Ovary (tissue), 3 donors: ENCODE data around the gene MEP1A.

Experiments
- EP300 ChIP-seq: sonication (generic); formaldehyde crosslinking; IDR thresholded peaks from one replicate; pipeline ENCODE4 v1.6.1; 2017; ENCODE audit warnings: antibody characterized with exemption
- TF ChIP-seq, protein P1 (sequence below), 3 donors: fragments of 450-650 bp in 2 of 3; fragments of 200-600 bp in 1 of 3; IDR thresholded peaks; one replicate each; pipeline versions ENCODE4 v1.5.1 to v1.8.0; 2016 to 2022; ENCODE audit warnings: antibody characterized with exemption in 3 of 3, mild to moderate bottlenecking in 1 of 3
- donor health status: DM: no; HTN: no; CAD: no.

GRCh38 chr6:46755865-46756264 is 37.3 kb upstream of the MEP1A start:
- TF ChIP-seq, protein P1, sequence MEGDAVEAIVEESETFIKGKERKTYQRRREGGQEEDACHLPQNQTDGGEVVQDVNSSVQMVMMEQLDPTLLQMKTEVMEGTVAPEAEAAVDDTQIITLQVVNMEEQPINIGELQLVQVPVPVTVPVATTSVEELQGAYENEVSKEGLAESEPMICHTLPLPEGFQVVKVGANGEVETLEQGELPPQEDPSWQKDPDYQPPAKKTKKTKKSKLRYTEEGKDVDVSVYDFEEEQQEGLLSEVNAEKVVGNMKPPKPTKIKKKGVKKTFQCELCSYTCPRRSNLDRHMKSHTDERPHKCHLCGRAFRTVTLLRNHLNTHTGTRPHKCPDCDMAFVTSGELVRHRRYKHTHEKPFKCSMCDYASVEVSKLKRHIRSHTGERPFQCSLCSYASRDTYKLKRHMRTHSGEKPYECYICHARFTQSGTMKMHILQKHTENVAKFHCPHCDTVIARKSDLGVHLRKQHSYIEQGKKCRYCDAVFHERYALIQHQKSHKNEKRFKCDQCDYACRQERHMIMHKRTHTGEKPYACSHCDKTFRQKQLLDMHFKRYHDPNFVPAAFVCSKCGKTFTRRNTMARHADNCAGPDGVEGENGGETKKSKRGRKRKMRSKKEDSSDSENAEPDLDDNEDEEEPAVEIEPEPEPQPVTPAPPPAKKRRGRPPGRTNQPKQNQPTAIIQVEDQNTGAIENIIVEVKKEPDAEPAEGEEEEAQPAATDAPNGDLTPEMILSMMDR (IDR thresholded peaks at IDR 0.05), result no peak
- no peak for TF ChIP-seq EP300
